Thoracic aorta (tissue), 2 donors: ENCODE data around the gene SLC2A5. TPM values are rescaled to one million over a fixed set of nuclear protein-coding genes. Genes with fewer than 3 reads are reported as not detected.

Experiments
- ATAC-seq: fragments of 150-250 bp; one replicate; pipeline ENCODE4 v1.8.0; 2017; ENCODE audit warnings: low read depth; ENCODE audit not compliant: insufficient number of reproducible peaks, low FRiP score
- DNase-seq: peaks from one replicate; pipeline ENCODE4 v3.0.0-alpha.2; 2020; ENCODE audit warnings: low spot score
- H3K27ac ChIP-seq, 2 donors: fragments of 200-600 bp; sonication (generic); 1 replicate in 1 of 2; 2 replicates in 1 of 2; pipeline ENCODE4 v1.5.1; 2016; ENCODE audit warnings: mild to moderate bottlenecking in 2 of 2, moderate library complexity in 2 of 2
- H3K27me3 ChIP-seq: fragments of 200-600 bp; sonication (generic); replicated peaks from 2 replicates; pipeline ENCODE4 v1.6.0; 2016; ENCODE audit warnings: mild to moderate bottlenecking; ENCODE audit not compliant: insufficient read depth
- H3K36me3 ChIP-seq: fragments of 200-600 bp; sonication (generic); one replicate; pipeline ENCODE4 v1.5.1; 2016
- H3K4me1 ChIP-seq, 2 donors: fragments of 200-600 bp; sonication (generic); 1 replicate in 1 of 2; 2 replicates in 1 of 2; pipeline versions ENCODE4 v1.5.1 to v1.6.0; 2016; ENCODE audit warnings: low read depth in 2 of 2, mild to moderate bottlenecking in 1 of 2; ENCODE audit not compliant: control insufficient read depth in 1 of 2
- H3K4me3 ChIP-seq: fragments of 200-600 bp; sonication (generic); 2 replicates; pipeline ENCODE4 v1.5.1; 2016; ENCODE audit warnings: mild to moderate bottlenecking
- H3K9me3 ChIP-seq: fragments of 200-600 bp; sonication (generic); 2 replicates; pipeline ENCODE4 v1.5.1; 2016
- CTCF ChIP-seq: fragments of 200-600 bp; sonication (generic); IDR thresholded peaks from one replicate; pipeline ENCODE4 v1.5.1; 2019; ENCODE audit warnings: antibody characterized with exemption
- total RNA-seq, 2 donors: library from RNA; depleted of rRNA; stranded (reverse); fragments of >200 nt; gene quantifications; one replicate each; pipeline versions ENCODE4 v1.1.0 to v1.2.3, GENCODE V29; 2016

Gene SLC2A5
- total RNA-seq, 2 donors from 2014 or later = 3.9 to 14.7 TPM

GRCh38 chr1:9111957-9112356 is 42.5 kb upstream of the SLC2A5 start:
- ATAC-seq = no peak
- Histone ChIP-seq H3K4me3 (no peak overlapping the region), H3K4me1 (no peaks in the 10 kb centered on the region), H3K27ac (no peak overlapping the region), H3K27me3 (no peaks in the 10 kb centered on the region), H3K9me3 (no peaks in the 10 kb centered on the region), H3K36me3 (peaks cover 11% of the 10 kb centered on the region)
- no peak for TF ChIP-seq CTCF
- no peak for DNase-seq

- Histone ChIP-seq H3K9me3 (no peaks in the 10 kb centered on the region), H3K27me3 (no peaks in the 10 kb centered on the region), H3K27ac (no peak overlapping the region), H3K36me3 (peaks cover 11% of the 10 kb centered on the region), H3K4me1 (no peaks in the 10 kb centered on the region), H3K4me3 (no peak overlapping the region)
- DNase-seq = no peak
- ATAC-seq = no peak
- no peak for TF ChIP-seq CTCF
These were observed 41.9 kb upstream of the SLC2A5 start for GRCh38 chr1:9111357-9111691.

GRCh38 chr1:9110669-9111356 is 41.4 kb upstream of the SLC2A5 start:
- TF ChIP-seq CTCF = peak; percentile 95
- no peaks in the 10 kb centered on the region for H3K27me3 ChIP-seq
- H3K9me3 ChIP-seq = no peaks in the 10 kb centered on the region
- no peak overlapping the region for H3K27ac ChIP-seq
- H3K4me1 ChIP-seq = no peaks in the 10 kb centered on the region
- DNase-seq = peak; percentile 61
- peak; percentile 63 for ATAC-seq
- peaks cover 11% of the 10 kb centered on the region for H3K36me3 ChIP-seq
- H3K4me3 ChIP-seq = no peak overlapping the region

- Histone ChIP-seq H3K4me1 (no peaks in the 10 kb centered on the region), H3K27me3 (no peaks in the 10 kb centered on the region), H3K4me3 (no peak overlapping the region), H3K36me3 (peaks cover 11% of the 10 kb centered on the region), H3K27ac (no peak overlapping the region), H3K9me3 (no peaks in the 10 kb centered on the region)
- TF ChIP-seq CTCF = no peak
- ATAC-seq = no peak
- no peak for DNase-seq
These were observed 38.7 kb upstream of the SLC2A5 start for GRCh38 chr1:9108056-9108665.

- H3K4me3 ChIP-seq = no peak overlapping the region
- H3K9me3 ChIP-seq = no peaks in the 10 kb centered on the region
- no peaks in the 10 kb centered on the region for H3K27me3 ChIP-seq
- ATAC-seq (no peak), DNase-seq (no peak)
- H3K4me1 ChIP-seq = no peaks in the 10 kb centered on the region
- no peak for TF ChIP-seq CTCF
- H3K27ac ChIP-seq = no peak overlapping the region
- H3K36me3 ChIP-seq = peaks cover 11% of the 10 kb centered on the region
These were observed 37.7 kb upstream of the SLC2A5 start for GRCh38 chr1:9107136-9107535.
